ENCODE data around the gene TRIM8. TPM values are rescaled to one million over a fixed set of nuclear protein-coding genes. Genes with fewer than 3 reads are reported as not detected.

Gene TRIM8
- total and polyA plus RNA-seq, 9 of the 15 experiments (the other 6 are each of a cell fraction or from before 2014, with no cell fraction given), result 1.7 to 26.0 (median 9.1) TPM

DNA sequence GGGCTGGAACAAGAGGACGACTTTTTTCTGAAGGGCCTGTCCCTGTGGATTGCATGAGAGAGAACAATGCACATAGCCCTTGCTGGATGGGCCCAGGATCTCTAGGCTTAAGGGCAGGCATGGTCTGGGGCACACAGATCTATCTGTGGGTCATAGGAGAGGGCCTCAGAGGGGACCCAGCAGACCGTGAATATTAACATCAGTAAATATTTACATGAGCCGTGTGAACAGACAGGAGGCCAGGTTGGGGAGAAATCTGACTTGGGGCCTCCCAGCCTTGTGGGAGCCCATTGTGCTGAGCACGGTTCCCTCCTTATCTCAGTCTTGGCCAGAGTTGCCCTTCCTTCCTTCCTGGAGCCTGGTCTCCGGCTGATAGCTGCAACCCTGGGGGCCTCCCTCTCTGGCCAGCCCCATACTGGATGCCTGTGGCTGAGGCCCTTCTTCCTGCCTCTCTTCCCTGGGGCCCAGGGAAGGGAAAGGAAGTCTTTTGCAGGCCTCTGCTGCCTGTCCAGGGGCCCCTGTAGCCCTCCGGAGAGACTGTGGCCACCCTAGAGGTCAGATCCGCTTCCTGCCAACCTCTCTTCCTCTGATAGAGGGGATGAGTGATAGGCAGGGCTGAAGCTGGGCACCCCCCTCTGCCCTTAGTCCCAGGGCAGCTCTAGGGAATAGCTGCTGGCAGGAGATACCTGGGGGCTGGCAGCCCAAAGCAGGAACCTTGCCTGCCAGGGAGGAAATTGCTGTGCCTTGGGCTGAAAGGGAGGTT is 44.5 kb upstream of the TRIM8 start (continued):
- TF ChIP-seq GATA2 (CRISPR knock-in tag; IDR thresholded peaks at IDR 0.05) (peak; percentile 88), CSDE1 (IDR thresholded peaks at IDR 0.05) (peak in 1 of 2 experiments; percentile 47; a peak in 1 of 4 replicates), FOXJ3 (CRISPR knock-in tag; IDR thresholded peaks at IDR 0.05) (no peak), ZNF165 (CRISPR knock-in tag; IDR thresholded peaks at IDR 0.05; ENCODE audit: borderline replicate concordance) (no peak), MCM3 (IDR thresholded peaks at IDR 0.05) (no peak), ZNF324 (CRISPR knock-in tag; IDR thresholded peaks at IDR 0.05) (no peak), TCF3 (CRISPR knock-in tag; IDR thresholded peaks at IDR 0.05) (peak; percentile 93), CAMTA2 (CRISPR knock-in tag; conservative IDR thresholded peaks at IDR 0.05) (no peak), POLR2H (tag; IDR thresholded peaks at IDR 0.05; ENCODE audit: low read depth) (0 out of 2 replicates have a peak, but pooled peaks have one; percentile 16), DIDO1 (tag; IDR thresholded peaks at IDR 0.05; ENCODE audit: low read depth) (no peak), RFX7 (CRISPR knock-in tag; IDR thresholded peaks at IDR 0.05) (no peak), EP400 (IDR thresholded peaks at IDR 0.05) (peak; percentile 43; the same call in 1 of the 2 replicates), SRSF7 (optimal IDR thresholded peaks at IDR 0.05; ENCODE audit: low read depth, low read length) (no peak), ZNF408 (CRISPR knock-in tag; IDR thresholded peaks at IDR 0.05; ENCODE audit: low read depth) (no peak), RBM14 (IDR thresholded peaks at IDR 0.05; ENCODE audit: borderline replicate concordance, insufficient read depth, low read depth, low read length) (no peak), NFATC3 (IDR thresholded peaks at IDR 0.05) (no peak)
- TF ChIP-seq, protein P1, sequence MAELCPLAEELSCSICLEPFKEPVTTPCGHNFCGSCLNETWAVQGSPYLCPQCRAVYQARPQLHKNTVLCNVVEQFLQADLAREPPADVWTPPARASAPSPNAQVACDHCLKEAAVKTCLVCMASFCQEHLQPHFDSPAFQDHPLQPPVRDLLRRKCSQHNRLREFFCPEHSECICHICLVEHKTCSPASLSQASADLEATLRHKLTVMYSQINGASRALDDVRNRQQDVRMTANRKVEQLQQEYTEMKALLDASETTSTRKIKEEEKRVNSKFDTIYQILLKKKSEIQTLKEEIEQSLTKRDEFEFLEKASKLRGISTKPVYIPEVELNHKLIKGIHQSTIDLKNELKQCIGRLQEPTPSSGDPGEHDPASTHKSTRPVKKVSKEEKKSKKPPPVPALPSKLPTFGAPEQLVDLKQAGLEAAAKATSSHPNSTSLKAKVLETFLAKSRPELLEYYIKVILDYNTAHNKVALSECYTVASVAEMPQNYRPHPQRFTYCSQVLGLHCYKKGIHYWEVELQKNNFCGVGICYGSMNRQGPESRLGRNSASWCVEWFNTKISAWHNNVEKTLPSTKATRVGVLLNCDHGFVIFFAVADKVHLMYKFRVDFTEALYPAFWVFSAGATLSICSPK (IDR thresholded peaks at IDR 0.05; ENCODE audit: borderline replicate concordance), result no peak
- TF ChIP-seq, protein P2, sequence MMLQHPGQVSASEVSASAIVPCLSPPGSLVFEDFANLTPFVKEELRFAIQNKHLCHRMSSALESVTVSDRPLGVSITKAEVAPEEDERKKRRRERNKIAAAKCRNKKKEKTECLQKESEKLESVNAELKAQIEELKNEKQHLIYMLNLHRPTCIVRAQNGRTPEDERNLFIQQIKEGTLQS (IDR thresholded peaks at IDR 0.05), result no peak
- TF ChIP-seq, protein P2 (CRISPR knock-in tag; conservative IDR thresholded peaks at IDR 0.05), result no peak
- TF ChIP-seq, protein P3, sequence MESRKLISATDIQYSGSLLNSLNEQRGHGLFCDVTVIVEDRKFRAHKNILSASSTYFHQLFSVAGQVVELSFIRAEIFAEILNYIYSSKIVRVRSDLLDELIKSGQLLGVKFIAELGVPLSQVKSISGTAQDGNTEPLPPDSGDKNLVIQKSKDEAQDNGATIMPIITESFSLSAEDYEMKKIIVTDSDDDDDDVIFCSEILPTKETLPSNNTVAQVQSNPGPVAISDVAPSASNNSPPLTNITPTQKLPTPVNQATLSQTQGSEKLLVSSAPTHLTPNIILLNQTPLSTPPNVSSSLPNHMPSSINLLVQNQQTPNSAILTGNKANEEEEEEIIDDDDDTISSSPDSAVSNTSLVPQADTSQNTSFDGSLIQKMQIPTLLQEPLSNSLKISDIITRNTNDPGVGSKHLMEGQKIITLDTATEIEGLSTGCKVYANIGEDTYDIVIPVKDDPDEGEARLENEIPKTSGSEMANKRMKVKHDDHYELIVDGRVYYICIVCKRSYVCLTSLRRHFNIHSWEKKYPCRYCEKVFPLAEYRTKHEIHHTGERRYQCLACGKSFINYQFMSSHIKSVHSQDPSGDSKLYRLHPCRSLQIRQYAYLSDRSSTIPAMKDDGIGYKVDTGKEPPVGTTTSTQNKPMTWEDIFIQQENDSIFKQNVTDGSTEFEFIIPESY (CRISPR knock-in tag; IDR thresholded peaks at IDR 0.05), result no peak
- TF ChIP-seq, protein P4, sequence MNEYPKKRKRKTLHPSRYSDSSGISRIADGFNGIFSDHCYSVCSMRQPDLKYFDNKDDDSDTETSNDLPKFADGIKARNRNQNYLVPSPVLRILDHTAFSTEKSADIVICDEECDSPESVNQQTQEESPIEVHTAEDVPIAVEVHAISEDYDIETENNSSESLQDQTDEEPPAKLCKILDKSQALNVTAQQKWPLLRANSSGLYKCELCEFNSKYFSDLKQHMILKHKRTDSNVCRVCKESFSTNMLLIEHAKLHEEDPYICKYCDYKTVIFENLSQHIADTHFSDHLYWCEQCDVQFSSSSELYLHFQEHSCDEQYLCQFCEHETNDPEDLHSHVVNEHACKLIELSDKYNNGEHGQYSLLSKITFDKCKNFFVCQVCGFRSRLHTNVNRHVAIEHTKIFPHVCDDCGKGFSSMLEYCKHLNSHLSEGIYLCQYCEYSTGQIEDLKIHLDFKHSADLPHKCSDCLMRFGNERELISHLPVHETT (CRISPR knock-in tag; conservative IDR thresholded peaks at IDR 0.05 in 1 of 2, IDR thresholded peaks at IDR 0.05 in 1 of 2), result peak in 1 of 2 experiments; percentile 66; a peak in 1 of 4 replicates
